ENCODE results near the gene CALCOCO1. TPM values are rescaled to one million over a fixed set of nuclear protein-coding genes. Genes with fewer than 3 reads are reported as not detected.

The CALCOCO1 gene
- total RNA-seq, 1 experiment from 2014 or later = 27.0 TPM

DNA sequence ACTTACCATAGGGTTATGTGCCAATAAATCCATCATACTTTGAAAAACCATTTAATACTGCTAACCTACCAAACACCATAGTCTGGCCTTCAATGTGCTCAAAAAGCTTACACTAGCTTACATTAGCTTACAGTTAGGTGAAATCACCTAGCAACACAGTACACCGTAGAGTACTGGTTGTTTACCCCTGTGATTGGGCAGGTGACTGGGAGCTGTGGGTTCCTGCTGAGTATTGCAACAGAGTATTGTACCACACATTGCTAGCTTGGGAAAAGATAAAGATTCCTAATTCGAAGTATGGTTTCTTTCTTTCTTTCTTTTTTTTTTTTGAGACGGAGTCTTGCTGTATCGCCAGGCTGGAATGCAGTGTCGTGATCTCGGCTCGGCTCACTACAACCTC lies 56.9 kb downstream of the CALCOCO1 start:
- ATAC-seq = no peak
- H3K27me3 Mint-ChIP-seq (ENCODE audit: low read depth) = no peaks in the 10 kb centered on the region
- H3K4me1 Mint-ChIP-seq = peaks cover 14% of the 10 kb centered on the region; the same call in 1 of the 2 replicates
- H3K36me3 Mint-ChIP-seq = peaks cover 79% of the 10 kb centered on the region
- POLR2A ChIA-PET = no interaction called here
- no peak overlapping the region for H3K27ac Mint-ChIP-seq
- TF ChIP-seq ZSCAN18 (CRISPR knock-in tag; IDR thresholded peaks at IDR 0.05) (no peak), ESRRA (CRISPR knock-in tag; IDR thresholded peaks at IDR 0.05; ENCODE audit: borderline replicate concordance) (no peak), MLX (CRISPR knock-in tag; IDR thresholded peaks at IDR 0.05) (no peak), NFATC4 (CRISPR knock-in tag; IDR thresholded peaks at IDR 0.05) (no peak), AR (CRISPR knock-in tag; IDR thresholded peaks at IDR 0.05) (no peak), ZNF317 (CRISPR knock-in tag; IDR thresholded peaks at IDR 0.05; ENCODE audit: borderline replicate concordance, low read depth) (no peak), EMX1 (CRISPR knock-in tag; IDR thresholded peaks at IDR 0.05) (no peak), NR2C2 (CRISPR knock-in tag; IDR thresholded peaks at IDR 0.05) (no peak)
- no peak for DNase-seq (ENCODE audit: low spot score)
- no peaks in the 10 kb centered on the region for H3K9me3 Mint-ChIP-seq
- CTCF ChIA-PET = no interaction called here
- no peak overlapping the region for H3K4me3 Mint-ChIP-seq

GRCh38 chr12:53667080-53667479 lies 60.2 kb downstream of the CALCOCO1 start:
- DNase-seq (ENCODE audit: low spot score) (no peak), ATAC-seq (no peak)
- Mint-ChIP-seq H3K9me3 (no peaks in the 10 kb centered on the region), H3K36me3 (peaks cover 73% of the 10 kb centered on the region), H3K27ac (no peak overlapping the region), H3K4me1 (no peaks in the 10 kb centered on the region), H3K27me3 (ENCODE audit: low read depth) (no peaks in the 10 kb centered on the region), H3K4me3 (no peak overlapping the region)
- ChIA-PET POLR2A (interaction anchor here (2.3 kb wide), 1 partner anchor 8 kb away, joined by 9 read pairs; the partner anchor contains the start of gene ATP5MC2), CTCF (no interaction called here)
- TF ChIP-seq PRDM15 (CRISPR knock-in tag; IDR thresholded peaks at IDR 0.05) = no peak
- no peak for TF ChIP-seq ZNF396 (CRISPR knock-in tag; IDR thresholded peaks at IDR 0.05; ENCODE audit: borderline replicate concordance)
- no peak for TF ChIP-seq USF2 (CRISPR knock-in tag; IDR thresholded peaks at IDR 0.05)
- TF ChIP-seq, protein P1, sequence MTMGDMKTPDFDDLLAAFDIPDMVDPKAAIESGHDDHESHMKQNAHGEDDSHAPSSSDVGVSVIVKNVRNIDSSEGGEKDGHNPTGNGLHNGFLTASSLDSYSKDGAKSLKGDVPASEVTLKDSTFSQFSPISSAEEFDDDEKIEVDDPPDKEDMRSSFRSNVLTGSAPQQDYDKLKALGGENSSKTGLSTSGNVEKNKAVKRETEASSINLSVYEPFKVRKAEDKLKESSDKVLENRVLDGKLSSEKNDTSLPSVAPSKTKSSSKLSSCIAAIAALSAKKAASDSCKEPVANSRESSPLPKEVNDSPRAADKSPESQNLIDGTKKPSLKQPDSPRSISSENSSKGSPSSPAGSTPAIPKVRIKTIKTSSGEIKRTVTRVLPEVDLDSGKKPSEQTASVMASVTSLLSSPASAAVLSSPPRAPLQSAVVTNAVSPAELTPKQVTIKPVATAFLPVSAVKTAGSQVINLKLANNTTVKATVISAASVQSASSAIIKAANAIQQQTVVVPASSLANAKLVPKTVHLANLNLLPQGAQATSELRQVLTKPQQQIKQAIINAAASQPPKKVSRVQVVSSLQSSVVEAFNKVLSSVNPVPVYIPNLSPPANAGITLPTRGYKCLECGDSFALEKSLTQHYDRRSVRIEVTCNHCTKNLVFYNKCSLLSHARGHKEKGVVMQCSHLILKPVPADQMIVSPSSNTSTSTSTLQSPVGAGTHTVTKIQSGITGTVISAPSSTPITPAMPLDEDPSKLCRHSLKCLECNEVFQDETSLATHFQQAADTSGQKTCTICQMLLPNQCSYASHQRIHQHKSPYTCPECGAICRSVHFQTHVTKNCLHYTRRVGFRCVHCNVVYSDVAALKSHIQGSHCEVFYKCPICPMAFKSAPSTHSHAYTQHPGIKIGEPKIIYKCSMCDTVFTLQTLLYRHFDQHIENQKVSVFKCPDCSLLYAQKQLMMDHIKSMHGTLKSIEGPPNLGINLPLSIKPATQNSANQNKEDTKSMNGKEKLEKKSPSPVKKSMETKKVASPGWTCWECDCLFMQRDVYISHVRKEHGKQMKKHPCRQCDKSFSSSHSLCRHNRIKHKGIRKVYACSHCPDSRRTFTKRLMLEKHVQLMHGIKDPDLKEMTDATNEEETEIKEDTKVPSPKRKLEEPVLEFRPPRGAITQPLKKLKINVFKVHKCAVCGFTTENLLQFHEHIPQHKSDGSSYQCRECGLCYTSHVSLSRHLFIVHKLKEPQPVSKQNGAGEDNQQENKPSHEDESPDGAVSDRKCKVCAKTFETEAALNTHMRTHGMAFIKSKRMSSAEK (CRISPR knock-in tag; IDR thresholded peaks at IDR 0.05; ENCODE audit: borderline replicate concordance) = no peak
- no peak for TF ChIP-seq ZNF423 (CRISPR knock-in tag; IDR thresholded peaks at IDR 0.05)
- TF ChIP-seq NR3C1 (CRISPR knock-in tag; conservative IDR thresholded peaks at IDR 0.05; ENCODE audit: low read depth) = no peak
- TF ChIP-seq ZNF263 (CRISPR knock-in tag; IDR thresholded peaks at IDR 0.05; ENCODE audit: low read depth) = no peak
- TF ChIP-seq ZNF138 (CRISPR knock-in tag; conservative IDR thresholded peaks at IDR 0.05) = no peak
- no peak for TF ChIP-seq SMAD3 (CRISPR knock-in tag; IDR thresholded peaks at IDR 0.05; ENCODE audit: borderline replicate concordance)
- no peak for TF ChIP-seq ZNF317 (CRISPR knock-in tag; IDR thresholded peaks at IDR 0.05; ENCODE audit: borderline replicate concordance, low read depth)
- TF ChIP-seq NFATC4 (CRISPR knock-in tag; IDR thresholded peaks at IDR 0.05) = no peak
- no peak for TF ChIP-seq MYBL2 (CRISPR knock-in tag; IDR thresholded peaks at IDR 0.05)

Measured in WTC11 (cell line).